HEK293T (cell line): Measurements from ENCODE around the gene MSLN.
A peak's percentile ranks its signal among the peaks of the same experiment; 100 is the strongest.

Experiments used
- BHLHE40 ChIP-seq: fragments of 450-650 bp; IDR thresholded peaks from 2 replicates; pipeline ENCODE4 v1.6.1; 2016; ENCODE audit warnings: mild to moderate bottlenecking, moderate library complexity, borderline replicate concordance
- ELF4 ChIP-seq: fragments of 450-650 bp; IDR thresholded peaks from 2 replicates; pipeline ENCODE4 v1.6.1; 2017; ENCODE audit warnings: antibody characterized with exemption
- FOXA1 ChIP-seq: fragments of 450-650 bp; IDR thresholded peaks from 2 replicates; pipeline ENCODE4 v1.6.1; 2016; ENCODE audit warnings: mild to moderate bottlenecking
- FOXK2 ChIP-seq: fragments of 450-650 bp; IDR thresholded peaks from 2 replicates; pipeline ENCODE4 v1.6.1; 2016; ENCODE audit warnings: mild to moderate bottlenecking
- FOXM1 ChIP-seq: fragments of 450-650 bp; IDR thresholded peaks from 2 replicates; pipeline ENCODE4 v1.6.1; 2017; ENCODE audit warnings: mild to moderate bottlenecking, borderline replicate concordance
- HDGF ChIP-seq: fragments of 450-650 bp; IDR thresholded peaks from 2 replicates; pipeline ENCODE4 v1.6.1; 2017; ENCODE audit warnings: antibody characterized with exemption, borderline replicate concordance
- NFRKB ChIP-seq: fragments of 450-650 bp; IDR thresholded peaks from 2 replicates; pipeline ENCODE4 v1.6.1; 2016; ENCODE audit warnings: mild to moderate bottlenecking, moderate library complexity
- SP1 ChIP-seq: fragments of 450-650 bp; IDR thresholded peaks from 2 replicates; pipeline ENCODE4 v1.6.1; 2017
- SUZ12 ChIP-seq: fragments of 450-650 bp; IDR thresholded peaks from 2 replicates; pipeline ENCODE4 v1.6.1; 2016; ENCODE audit warnings: mild to moderate bottlenecking
- TARDBP ChIP-seq: fragments of 450-650 bp; IDR thresholded peaks from 2 replicates; pipeline ENCODE4 v1.6.1; 2016
- ZNF384 ChIP-seq: fragments of 450-650 bp; IDR thresholded peaks from 2 replicates; pipeline ENCODE4 v1.6.1; 2016
- TF ChIP-seq, protein P1 (sequence below): fragments of 450-650 bp; IDR thresholded peaks from 2 replicates; pipeline ENCODE4 v1.6.1; 2016

GRCh38 chr16:778909-779527 lies 18.5 kb downstream of the MSLN start:
- TF ChIP-seq SUZ12, result no peak
- TF ChIP-seq BHLHE40, result no peak
- no peak for TF ChIP-seq SP1
- no peak for TF ChIP-seq HDGF
- TF ChIP-seq FOXK2, result no peak
- no peak for TF ChIP-seq NFRKB
- no peak for TF ChIP-seq ELF4
- no peak for TF ChIP-seq ZNF384
- TF ChIP-seq FOXM1, result no peak
- no peak for TF ChIP-seq FOXA1
- TF ChIP-seq TARDBP, result peak; percentile 73
- TF ChIP-seq, protein P1, sequence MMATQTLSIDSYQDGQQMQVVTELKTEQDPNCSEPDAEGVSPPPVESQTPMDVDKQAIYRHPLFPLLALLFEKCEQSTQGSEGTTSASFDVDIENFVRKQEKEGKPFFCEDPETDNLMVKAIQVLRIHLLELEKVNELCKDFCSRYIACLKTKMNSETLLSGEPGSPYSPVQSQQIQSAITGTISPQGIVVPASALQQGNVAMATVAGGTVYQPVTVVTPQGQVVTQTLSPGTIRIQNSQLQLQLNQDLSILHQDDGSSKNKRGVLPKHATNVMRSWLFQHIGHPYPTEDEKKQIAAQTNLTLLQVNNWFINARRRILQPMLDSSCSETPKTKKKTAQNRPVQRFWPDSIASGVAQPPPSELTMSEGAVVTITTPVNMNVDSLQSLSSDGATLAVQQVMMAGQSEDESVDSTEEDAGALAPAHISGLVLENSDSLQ, result peak; percentile 18; the same call in 1 of the 2 replicates
